HG03025 (cell line): ENCODE results near the gene CACNA2D1.

Experiments used
- ATAC-seq: cut with Tn5 transposase; IDR thresholded peaks from one replicate; pipeline ENCODE4 v1.9.1; 2021; ENCODE audit warnings: mild to moderate bottlenecking, moderate library complexity; ENCODE audit not compliant: unreplicated experiment, low FRiP score

The CACNA2D1 gene

DNA sequence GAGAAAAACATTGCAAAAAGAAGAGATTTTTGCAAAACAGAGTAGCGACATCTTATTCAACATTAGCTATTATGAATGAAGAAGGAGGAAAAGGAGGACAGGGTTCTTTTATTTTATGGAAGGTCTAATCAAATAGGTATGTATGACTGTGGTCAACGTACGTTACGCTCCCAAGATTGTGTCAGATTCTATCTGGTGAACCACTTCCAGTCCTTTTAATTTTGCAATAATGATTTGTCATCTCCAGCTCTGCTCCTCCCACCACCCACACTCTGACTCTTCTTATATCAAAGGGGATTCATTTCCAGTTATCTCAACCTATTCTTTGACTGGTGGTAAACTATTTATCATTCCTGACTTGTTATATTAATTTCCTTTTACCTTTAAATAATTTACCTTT lies 259.9 kb downstream of the CACNA2D1 start:
- ATAC-seq = no peak

DNA sequence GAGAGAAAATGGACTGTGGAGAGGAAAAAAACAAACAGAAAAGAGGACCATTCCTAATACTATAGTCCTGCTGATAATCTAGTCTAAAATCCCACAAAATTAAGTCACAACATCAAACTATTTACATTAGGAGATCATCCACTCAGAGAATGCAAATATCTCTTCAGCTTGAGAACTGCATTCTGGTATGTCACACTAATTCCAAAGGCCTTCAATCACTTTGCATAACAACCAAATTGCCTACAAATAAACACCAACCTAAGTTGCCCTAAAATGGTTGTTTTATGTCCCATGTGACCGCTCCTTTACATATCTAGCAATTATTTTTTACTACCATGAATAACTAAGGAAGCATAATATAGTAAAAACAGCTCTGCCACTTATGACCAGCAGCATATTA lies 264.3 kb downstream of the CACNA2D1 start:
- no peak for ATAC-seq

DNA sequence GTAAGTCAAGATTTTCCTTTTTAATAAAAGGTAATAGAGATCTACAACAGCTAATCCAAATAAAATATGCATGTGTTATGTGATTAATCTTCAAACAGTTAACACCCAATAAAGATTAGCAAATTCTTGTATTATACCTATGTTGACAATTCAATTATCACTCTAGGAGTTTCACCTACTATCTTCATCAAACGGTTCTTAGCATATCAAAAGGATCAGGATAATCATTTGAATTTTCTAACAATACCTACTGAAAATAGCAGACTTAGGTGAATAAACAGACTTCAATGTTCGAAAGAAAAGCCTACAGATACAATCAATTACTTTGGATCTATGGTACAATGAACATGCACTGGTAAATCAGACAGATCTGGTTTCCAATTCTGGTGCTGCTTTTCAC lies 268.3 kb downstream of the CACNA2D1 start:
- no peak for ATAC-seq

DNA sequence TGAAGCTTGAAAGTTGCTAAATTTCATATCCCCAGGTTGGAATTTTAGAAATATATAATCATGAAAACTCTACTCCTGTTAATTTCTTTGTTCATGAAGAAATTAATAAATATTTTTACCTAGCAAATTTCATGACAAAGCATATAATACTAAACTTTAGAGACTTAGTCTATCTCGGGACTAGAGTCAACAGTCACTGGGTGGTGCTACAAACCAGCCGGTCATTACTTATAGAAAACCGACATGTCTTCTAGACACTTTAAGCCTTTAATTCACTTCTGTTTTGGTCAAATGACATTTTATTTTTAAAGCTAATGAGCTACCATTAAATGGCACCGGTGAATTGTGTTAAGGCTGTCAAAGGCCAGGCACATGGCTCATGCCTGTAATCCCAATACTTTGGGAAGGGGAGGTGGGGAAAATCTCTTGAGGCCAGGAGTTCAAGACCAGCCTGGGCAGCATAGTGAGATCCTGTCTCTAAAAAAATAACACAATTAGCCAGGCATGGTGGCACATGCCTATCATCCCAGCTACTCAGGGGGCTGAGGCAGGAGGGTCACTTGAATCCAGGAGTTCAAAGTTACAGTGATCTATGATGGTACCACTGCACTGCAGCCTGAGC lies 270.1 kb downstream of the CACNA2D1 start:
- no peak for ATAC-seq

DNA sequence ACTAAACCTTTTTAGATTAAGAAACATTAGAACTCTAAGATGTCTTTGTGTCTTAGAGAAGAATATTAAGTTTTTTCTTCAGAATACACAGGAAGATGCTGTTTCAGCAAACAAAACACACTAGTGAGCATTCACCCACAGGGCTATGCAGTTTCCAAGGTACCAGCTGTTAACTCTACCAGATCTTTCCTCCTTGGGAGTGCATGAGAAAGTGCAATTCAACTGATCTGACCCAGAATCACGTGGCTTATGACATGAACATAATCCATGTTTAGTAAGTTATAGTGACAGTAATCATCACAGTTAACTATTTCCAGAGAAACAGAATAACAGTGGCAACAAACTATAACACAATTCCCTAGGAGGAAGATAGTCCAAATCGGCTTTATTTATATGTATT lies 270.7 kb downstream of the CACNA2D1 start:
- no peak for ATAC-seq

DNA sequence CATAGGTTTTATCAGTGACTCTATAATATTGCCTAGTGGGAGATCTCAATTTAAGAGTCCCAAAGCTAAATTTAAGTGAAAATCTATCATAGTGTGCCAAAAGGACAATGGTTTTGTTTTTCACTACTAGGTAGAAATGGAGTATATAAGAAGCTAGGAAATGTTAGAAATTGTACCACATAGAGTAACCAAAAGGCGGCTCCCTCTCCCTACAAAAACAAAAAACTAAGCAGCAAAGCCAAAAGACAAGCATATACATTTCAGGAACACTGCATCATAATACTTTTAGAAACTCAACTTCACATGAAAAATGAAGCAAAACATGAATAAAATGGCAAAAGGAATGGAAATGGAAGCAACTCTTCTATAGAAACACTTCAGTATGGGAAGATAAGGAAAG lies 271.6 kb downstream of the CACNA2D1 start:
- no peak for ATAC-seq

DNA sequence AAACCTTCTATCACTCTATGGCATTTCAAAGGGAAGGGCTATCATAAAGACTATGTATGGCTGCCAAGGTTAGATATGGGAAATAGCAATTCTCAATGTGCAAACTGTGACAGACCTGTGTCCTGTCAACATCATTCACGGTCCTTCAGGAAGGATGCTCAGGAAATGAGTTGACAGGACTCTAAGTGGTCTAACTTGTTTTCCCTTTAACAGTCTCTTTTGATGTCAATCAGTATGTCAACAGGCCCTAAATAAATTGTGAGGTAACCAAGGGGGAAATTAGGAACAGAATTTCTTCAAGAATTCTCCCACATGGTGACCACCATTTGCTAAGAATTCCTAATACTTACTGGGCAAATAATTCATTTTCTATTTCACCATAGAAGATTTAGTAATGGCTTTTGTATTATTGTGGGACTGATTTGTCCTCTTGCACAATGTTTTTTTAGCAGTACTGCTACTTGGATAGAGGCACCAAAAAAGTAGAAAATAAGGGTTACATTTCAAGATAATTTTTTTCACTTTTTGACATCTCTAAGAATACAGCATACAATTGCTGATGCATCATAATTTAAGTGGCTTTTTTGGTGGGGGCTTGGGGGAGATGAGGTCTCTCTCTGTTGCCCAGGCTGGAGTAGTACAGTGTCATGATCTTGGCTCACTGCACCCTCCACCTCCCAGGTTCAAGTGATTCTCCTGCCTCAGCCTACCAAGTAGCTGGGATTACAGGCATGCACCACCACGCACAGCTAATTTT lies 275.8 kb downstream of the CACNA2D1 start:
- ATAC-seq = no peak

DNA sequence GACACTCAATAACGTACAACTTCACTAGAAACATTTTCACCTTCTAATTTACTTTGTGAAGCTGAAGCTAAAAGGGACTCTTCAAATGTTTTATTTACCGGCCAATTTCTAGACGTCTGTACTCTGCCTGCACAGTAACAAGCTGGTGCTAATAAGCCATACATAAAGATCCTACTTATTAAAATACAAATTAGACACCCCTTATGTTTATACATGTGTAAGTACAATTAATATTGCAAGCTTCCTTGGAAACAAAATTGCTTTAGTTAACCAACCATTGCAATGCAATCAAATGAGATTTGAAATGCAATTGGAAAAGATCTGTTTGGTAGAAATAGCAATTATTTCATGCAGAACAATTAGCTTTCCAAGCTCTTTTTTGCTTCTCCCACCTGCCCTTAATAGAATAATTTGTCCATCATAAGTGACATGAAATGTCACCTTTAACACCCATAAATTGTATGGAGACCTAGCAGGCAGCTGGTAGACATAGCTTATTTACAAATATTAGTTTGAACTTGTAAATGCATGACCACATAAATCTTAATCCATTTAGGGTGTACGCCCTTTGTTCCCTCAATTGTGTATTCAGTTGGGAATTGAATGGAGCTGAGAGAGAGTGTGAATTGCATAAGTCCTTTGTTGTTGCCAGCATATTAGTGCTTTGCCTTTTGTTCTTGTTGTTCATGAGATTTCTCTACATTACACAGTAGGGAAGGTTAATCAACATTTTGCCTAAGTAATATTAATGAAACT lies 277.1 kb downstream of the CACNA2D1 start:
- ATAC-seq = no peak

DNA sequence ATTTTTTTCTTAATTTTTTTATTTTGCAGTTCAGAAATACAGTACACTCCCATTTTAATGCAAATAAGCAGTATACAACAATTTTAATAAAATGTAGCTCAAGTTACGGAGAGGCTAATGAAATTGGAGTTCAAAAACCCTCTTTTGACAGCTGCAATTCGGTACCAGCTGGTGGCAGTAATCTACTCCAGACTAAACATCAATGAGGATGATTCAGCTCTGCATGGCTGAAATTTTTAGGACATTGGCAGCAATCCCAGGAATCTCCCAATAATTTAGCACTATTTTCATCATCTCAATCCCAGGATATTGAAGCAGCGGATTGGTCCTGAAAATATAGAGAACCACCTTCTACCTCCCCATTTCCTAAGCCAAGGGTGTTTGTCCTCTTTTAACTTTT lies 278.8 kb downstream of the CACNA2D1 start:
- ATAC-seq = no peak

DNA sequence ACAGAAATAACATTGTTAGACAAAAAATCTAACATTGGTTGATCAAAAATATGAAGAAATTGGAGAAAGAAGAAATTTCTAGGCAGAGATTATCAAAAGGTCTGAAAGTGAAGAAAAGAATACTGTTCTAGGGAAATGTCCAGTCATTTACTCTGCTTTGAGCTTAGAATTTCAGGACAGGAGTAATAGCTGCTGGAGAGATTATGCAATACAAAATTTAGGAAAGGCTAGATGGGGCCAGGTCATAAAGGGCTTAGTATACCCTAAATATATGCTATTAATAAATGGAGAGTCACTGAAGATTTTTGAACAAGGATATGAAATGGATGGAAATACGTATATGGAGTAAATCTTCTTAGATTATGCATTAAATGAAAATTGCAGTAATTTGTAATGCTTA lies 279.2 kb downstream of the CACNA2D1 start:
- ATAC-seq = no peak

DNA sequence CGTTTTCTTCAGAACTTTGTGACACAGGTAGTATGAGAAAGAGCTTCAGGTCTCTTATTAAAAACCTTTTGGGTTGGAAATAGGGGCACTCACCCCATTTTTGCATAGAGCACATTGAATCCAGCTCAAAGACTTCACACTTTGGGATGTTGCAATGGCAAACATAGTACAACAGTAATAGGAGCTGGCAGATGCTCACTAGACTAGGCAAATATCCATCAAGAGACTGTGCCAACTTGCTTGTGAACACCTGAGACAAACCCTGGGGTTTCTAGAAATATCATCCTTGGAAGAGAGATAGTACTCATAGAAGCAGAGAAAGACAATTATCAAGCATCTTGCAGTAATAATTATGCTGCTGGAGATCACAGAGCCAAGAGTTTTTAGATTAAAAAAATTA lies 280.0 kb downstream of the CACNA2D1 start:
- no peak for ATAC-seq

DNA sequence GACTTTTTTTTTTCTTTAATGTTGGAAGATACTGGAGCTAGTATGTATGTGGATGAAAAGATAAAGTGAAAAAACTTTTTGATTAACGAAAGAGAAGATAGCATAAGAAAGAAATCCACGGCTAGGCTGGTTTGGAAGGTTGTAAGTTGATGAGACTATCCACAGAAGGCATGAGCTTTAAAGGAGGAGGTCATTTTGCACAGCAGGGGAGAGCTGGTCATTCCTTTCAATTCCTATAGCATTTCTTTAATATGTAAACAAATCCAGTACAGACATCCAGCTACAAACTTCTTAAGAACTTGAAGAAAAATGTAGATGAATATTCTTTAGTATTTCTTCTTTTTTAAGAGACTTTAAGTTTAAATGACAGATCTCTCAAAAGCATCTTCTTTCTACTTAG lies 281.3 kb downstream of the CACNA2D1 start:
- ATAC-seq = no peak

DNA sequence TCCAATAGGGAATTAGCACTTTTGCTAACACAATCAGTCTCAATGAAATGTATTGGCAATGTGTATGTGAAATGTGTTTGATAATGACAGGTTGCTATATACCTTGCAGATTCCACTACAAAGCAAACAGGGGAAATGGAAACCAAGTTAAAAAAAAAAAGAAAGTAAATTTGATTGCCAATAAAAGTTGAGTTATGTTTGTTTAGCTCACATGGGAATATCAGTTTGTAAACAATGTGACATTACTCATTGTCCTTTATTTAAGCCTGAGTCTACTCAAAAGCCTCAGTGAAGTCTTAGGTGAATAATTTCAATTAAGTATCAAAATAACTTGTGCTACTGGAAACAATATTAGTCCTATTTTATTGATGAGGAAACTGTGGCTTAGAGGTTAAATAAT lies 285.2 kb downstream of the CACNA2D1 start:
- ATAC-seq = no peak

DNA sequence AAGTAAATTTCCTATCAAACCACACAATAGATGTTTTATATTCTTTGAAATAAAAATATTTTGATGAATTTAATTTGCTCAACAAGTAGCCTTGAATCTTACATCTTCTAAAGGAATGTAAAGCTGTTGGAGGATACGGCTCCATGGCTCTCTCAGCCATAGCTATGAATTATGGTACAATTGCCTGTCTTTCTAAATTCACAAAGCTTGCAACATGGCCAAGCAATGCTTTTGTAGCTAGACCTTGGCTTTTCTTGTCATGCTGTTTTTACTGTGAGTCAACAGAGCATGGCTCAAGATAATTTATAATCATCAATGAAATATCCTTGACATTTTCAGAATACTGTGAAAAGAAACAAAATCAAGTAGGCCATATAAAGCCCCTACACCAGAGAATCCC lies 286.7 kb downstream of the CACNA2D1 start:
- no peak for ATAC-seq

DNA sequence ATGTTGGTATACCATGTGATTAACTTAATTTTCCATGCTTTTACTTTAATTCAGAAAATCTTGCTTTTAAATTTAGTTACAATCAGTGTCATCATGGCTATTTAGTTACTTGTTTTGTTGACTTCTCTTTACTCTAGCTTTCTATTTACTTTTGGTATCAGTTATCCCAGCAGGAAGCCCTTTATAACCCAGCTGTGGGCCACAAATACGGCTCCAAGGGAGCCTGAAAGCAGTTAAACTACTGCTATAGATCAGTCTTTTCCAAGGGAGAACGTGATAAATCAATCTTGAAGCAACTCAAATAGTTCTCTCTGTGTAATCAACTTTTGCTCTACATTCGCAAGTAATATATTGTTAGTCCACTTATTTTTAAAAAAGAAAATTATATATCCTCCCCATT lies 287.4 kb downstream of the CACNA2D1 start:
- no peak for ATAC-seq

DNA sequence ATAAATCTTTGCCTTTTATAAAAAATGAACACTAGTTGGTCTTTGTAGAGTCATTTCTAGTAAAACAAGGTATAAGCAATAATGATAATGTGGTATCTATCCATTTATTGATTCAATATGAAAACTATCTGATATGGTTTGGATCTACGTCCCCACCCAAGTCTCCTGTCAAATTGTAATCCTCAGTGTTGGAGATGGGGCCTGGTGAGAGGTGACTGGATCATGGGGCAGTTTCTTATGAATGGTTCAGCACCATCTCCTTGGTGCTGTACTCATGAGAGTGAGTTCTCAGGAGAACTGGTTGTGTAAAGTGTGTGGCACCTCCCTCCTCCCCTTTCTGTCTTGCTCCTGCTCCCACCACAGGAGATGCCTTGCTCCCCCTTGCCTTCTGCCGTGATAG lies 288.8 kb downstream of the CACNA2D1 start:
- ATAC-seq = no peak

DNA sequence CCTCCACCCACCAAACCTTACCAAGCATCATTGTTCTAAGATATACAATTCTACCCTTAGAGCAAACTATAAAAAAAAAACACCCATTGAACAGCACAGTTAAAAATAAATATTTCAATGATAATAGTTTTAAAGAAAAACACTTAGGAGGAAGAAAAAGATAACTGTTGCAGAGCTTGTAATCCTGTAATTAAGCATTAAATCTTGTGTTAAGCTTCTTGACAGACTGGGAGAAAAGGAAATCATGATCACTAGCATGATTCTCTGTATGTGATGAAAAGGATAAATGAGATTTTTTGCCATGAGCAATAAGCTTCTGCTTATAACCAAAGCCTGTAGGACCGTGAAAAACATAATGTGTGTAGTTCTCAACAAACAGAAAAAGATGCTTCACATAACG lies 289.8 kb downstream of the CACNA2D1 start:
- ATAC-seq = no peak

DNA sequence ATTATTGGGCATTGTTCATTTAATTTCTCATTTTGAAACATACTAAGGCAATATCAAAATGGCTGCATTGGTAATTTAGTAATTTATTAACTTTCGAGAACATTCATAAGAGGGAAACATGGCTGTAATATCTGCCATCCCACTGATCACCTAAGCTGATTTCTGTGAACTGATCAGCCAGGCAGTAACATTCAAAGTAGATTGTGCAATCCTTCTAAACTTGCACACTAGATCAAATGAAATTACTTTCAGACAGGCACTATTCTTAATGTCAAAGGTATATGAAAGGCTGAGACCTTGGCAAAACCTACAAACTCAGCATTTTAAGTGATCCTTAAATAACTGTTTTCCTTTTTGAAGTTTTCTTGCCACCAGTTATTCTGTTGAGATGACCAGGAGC lies 290.7 kb downstream of the CACNA2D1 start:
- ATAC-seq = no peak

DNA sequence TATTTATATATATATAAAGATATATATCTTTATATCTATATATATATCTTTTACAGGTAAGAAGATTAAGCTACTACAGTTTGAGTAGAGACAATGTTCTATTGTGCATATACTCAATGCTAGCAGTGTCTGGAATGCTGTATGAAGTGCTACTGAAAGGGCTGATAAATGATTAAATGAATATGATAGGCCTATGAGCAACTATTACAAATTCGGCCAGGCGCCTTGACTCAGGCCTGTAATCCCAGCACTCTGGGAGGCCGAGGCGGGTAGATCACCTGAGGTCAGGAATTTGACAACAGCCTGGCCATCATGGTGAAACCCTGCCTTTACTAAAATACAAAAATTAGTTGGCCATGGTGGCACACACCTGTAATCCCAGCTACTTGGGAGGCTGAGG lies 297.1 kb downstream of the CACNA2D1 start:
- ATAC-seq = no peak

DNA sequence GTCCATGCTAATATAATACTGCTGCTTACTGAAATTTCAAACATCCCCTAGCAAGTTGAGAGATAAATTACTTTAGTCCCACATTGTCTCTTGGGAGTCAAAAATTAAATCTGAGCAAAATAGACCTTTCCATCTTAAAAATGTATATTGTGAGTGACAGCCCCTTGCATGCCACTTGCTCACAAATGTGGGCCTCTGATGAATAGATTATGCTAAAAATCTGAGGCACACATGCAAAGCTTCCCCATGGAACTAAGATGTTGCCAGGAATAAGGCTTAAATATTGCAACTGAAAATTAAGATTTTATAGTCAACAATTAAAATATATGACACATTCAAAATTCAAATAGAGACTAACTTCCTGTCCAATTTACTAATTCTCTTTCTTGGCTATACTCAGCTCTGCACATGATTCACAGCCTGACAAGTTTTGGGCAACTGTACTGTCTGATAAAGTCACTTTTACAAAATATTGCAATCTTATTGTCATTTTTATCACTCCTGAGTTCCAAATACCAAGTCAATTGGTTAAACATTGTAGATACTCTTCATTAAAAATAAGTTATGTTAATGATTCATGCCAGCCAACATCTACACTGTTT lies 301.2 kb downstream of the CACNA2D1 start:
- no peak for ATAC-seq

DNA sequence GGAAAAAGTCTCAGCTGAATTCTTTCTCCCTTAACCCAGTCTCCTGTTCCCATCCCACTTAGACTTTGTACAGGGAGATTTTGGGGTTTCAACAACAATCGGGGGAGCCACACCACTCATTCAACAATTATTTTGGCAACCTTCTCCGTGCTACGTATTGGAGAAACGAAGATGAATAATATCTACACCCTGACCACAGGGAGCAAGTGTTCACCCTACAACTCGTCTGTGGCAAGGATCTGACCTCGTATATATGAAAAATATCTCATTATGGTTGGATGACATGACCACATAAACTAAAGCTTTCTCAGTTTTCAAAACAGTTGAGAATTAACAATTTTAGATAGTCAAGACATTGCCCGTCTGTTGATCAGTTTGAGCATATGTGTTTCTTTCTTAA lies 302.1 kb downstream of the CACNA2D1 start:
- ATAC-seq = no peak
